A673 (cell line): ENCODE measurements around the gene TBCD. TPM values are rescaled to one million over a fixed set of nuclear protein-coding genes. Genes with fewer than 3 reads are reported as not detected.

Source experiments
- BruUV-seq: library from RNA; stranded (reverse); fragments of 400-500 nt; replicated peaks from 2 replicates; lab custom pipeline; 2021; lab: Mats Ljungman, UMichigan
- CTCF ChIA-PET: fragments of 300-600 bp; sonication (Branson Sonifier 250); formaldehyde crosslinking; loops from one replicate; lab custom pipeline; 2022; ENCODE audit warnings: antibody characterized with exemption; lab: Charles Lee
- POLR2A ChIA-PET: fragments of 300-600 bp; sonication (Branson Sonifier 250); formaldehyde crosslinking; loops from one replicate; lab custom pipeline; 2022; ENCODE audit warnings: antibody characterized with exemption; ENCODE audit not compliant: low non-redundant PET; lab: Charles Lee
- DNase-seq: peaks from one replicate; pipeline ENCODE4 v3.0.0-alpha.2; 2015; ENCODE audit warnings: low spot score
- H3K27ac ChIP-seq: fragments of 200-600 bp; sonication (generic); 2 replicates; pipeline ENCODE4 v1.5.1; 2016; ENCODE audit warnings: mixed run types, low read depth, mild to moderate bottlenecking, mixed read lengths, antibody characterized with exemption, low read length; ENCODE audit not compliant: poor library complexity, severe bottlenecking
- H3K27me3 ChIP-seq: fragments of 200-600 bp; sonication (generic); replicated peaks from 2 replicates; pipeline ENCODE4 v1.6.1; 2017; ENCODE audit warnings: mixed run types, low read depth, mild to moderate bottlenecking, mixed read lengths, antibody characterized with exemption, low read length; ENCODE audit not compliant: insufficient read depth, poor library complexity
- H3K36me3 ChIP-seq: fragments of 200-600 bp; sonication (generic); 2 replicates; pipeline ENCODE4 v1.6.1; 2016; ENCODE audit warnings: mixed run types, mild to moderate bottlenecking, mixed read lengths, antibody characterized with exemption, low read length; ENCODE audit not compliant: insufficient read depth, poor library complexity, severe bottlenecking
- H3K4me1 ChIP-seq: fragments of 200-600 bp; sonication (generic); 2 replicates; pipeline ENCODE4 v1.6.1; 2017; ENCODE audit warnings: mixed run types, mild to moderate bottlenecking, mixed read lengths, antibody characterized with exemption, low read length; ENCODE audit not compliant: insufficient read depth, poor library complexity, severe bottlenecking
- H3K4me3 ChIP-seq: fragments of 200-600 bp; sonication (generic); 2 replicates; pipeline ENCODE4 v1.5.1; 2016; ENCODE audit warnings: low read depth, mixed run types, mild to moderate bottlenecking, mixed read lengths, low read length; ENCODE audit not compliant: poor library complexity, severe bottlenecking
- H3K9me3 ChIP-seq: fragments of 200-600 bp; sonication (generic); 2 replicates; pipeline ENCODE4 v1.6.1; 2016; ENCODE audit warnings: mixed run types, low read depth, mild to moderate bottlenecking, mixed read lengths, antibody characterized with exemption, low read length; ENCODE audit not compliant: poor library complexity, severe bottlenecking
- CTCF ChIP-seq: fragments of 300-800, 200-600 bp; sonication (generic); conservative IDR thresholded peaks from 2 replicates; pipeline ENCODE4 v1.5.1; 2017; ENCODE audit warnings: low read depth, mild to moderate bottlenecking, antibody characterized with exemption, low read length, moderate library complexity, mixed read lengths
- EZH2 ChIP-seq: fragments of 200-600 bp; sonication (generic); IDR thresholded peaks from 2 replicates; pipeline ENCODE4 v1.6.1; 2017; ENCODE audit warnings: borderline replicate concordance, low read depth, mild to moderate bottlenecking, mixed read lengths, antibody characterized with exemption, low read length; ENCODE audit not compliant: poor library complexity, severe bottlenecking
- intact Hi-C: fragments of 100-400 bp; cut with micrococcal nuclease; formaldehyde crosslinking; loops from one replicate; pipeline ENCODE4 v1.10.0; 2022; ENCODE audit not compliant: unreplicated experiment
- total RNA-seq: library from RNA; stranded (reverse); gene quantifications from 2 replicates; pipeline ENCODE4 v1.2.3, GENCODE V29; 2021

The TBCD gene
- total RNA-seq, 1 experiment from 2014 or later = 113 TPM

- Histone ChIP-seq H3K27me3 (no peaks in the 10 kb centered on the region), H3K4me3 (no peak overlapping the region), H3K4me1 (no peaks in the 10 kb centered on the region), H3K27ac (no peak overlapping the region), H3K9me3 (peaks cover 15% of the 10 kb centered on the region), H3K36me3 (no peaks in the 10 kb centered on the region)
- ChIA-PET CTCF (no interaction called here), POLR2A (no interaction called here)
- intact Hi-C loops = no loop called here
- DNase-seq = no peak
- BruUV-seq = no TSS peak
- no peak for TF ChIP-seq CTCF
- no peak for TF ChIP-seq EZH2
Measured at GRCh38 chr17:82989881-82990280, 238.0 kb downstream of the TBCD start.

GRCh38 chr17:82993005-82993404 lies 241.1 kb downstream of the TBCD start:
- POLR2A ChIA-PET = no interaction called here
- no peaks in the 10 kb centered on the region for H3K36me3 ChIP-seq
- no TSS peak for BruUV-seq
- no peak overlapping the region for H3K27ac ChIP-seq
- H3K27me3 ChIP-seq = no peaks in the 10 kb centered on the region
- intact Hi-C loops = no loop called here
- no peak for TF ChIP-seq EZH2
- no peak for TF ChIP-seq CTCF
- no peaks in the 10 kb centered on the region for H3K4me1 ChIP-seq
- DNase-seq = no peak
- H3K9me3 ChIP-seq = peaks cover 15% of the 10 kb centered on the region
- no peak overlapping the region for H3K4me3 ChIP-seq
- CTCF ChIA-PET = no interaction called here

Other genes starting within 250 kb of the TBCD start
- 107 and 116 TPM in 2 replicates for gene FOXK2, start 232.3 kb upstream of the TBCD start, total RNA-seq
- gene WDR45B, start 103.6 kb upstream of the TBCD start, total RNA-seq = 69.9 and 73.0 TPM in 2 replicates
- 3.2 and 4.8 TPM in 2 replicates for gene RAB40B, start 53.4 kb upstream of the TBCD start, total RNA-seq
- gene FN3KRP, start 35.4 kb upstream of the TBCD start, total RNA-seq = 35.4 and 43.2 TPM in 2 replicates
- gene FN3K, start 16.4 kb upstream of the TBCD start, total RNA-seq = 6.7 and 8.0 TPM in 2 replicates
- not detected in 2 replicates for gene ZNF750, start 88.0 kb downstream of the TBCD start, total RNA-seq